A549 (cell line): Measurements from ENCODE around the gene TMEM61.

ENCODE experiments used
- ATOH8 ChIP-seq: fragments of 250-450 bp; sonication (Bioruptor Pico); IDR thresholded peaks from 2 replicates; pipeline ENCODE4 v1.5.0; 2020; ENCODE audit warnings: low read depth, mild to moderate bottlenecking, moderate library complexity
- CEBPB ChIP-seq, 2 experiments: fragments of >200 bp in 1 of 2; sonication (Bioruptor Twin) in 1 of 2; formaldehyde crosslinking in 1 of 2; IDR thresholded peaks; 2 replicates each; pipeline ENCODE4 v1.6.1; 2012 to 2016
- CHD2 ChIP-seq: fragments of 150-350 bp; IDR thresholded peaks from 2 replicates; pipeline ENCODE4 v1.6.1; 2014; ENCODE audit warnings: low read length; ENCODE audit not compliant: partially characterized antibody
- CTCF ChIP-seq: fragments of >200 bp; sonication (Bioruptor Twin); formaldehyde crosslinking; IDR thresholded peaks from 3 replicates; pipeline ENCODE4 v1.5.1; 2016
- EP300 ChIP-seq, 2 experiments: fragments of >200 bp; sonication (Bioruptor Twin); formaldehyde crosslinking; IDR thresholded peaks; 2 replicates in 1 of 2; 3 replicates in 1 of 2; pipeline ENCODE4 v1.6.1; 2016 to 2017
- KDM1A ChIP-seq: fragments of 200-600 bp; sonication (generic); IDR thresholded peaks from 2 replicates; pipeline ENCODE4 v1.6.1; 2016; ENCODE audit warnings: low read depth, mild to moderate bottlenecking
- MYC ChIP-seq: IDR thresholded peaks from 2 replicates; pipeline ENCODE4 v1.6.1; 2012; ENCODE audit warnings: mild to moderate bottlenecking, inconsistent platforms, low read length, improper control_type of control experiment, borderline replicate concordance
- PBX3 ChIP-seq: IDR thresholded peaks from 2 replicates; pipeline ENCODE4 v1.6.1; 2012
- POLR2A ChIP-seq: IDR thresholded peaks from 2 replicates; pipeline ENCODE4 v1.6.1; 2012; ENCODE audit warnings: mild to moderate bottlenecking, low read length
- POLR2AphosphoS2 ChIP-seq: conservative IDR thresholded peaks from 2 replicates; pipeline ENCODE4 v1.6.1; 2012; ENCODE audit warnings: low read length, improper control_type of control experiment, inconsistent platforms
- REST ChIP-seq: fragments of 200-600 bp; sonication (generic); IDR thresholded peaks from 2 replicates; pipeline ENCODE4 v1.6.1; 2016; ENCODE audit warnings: antibody characterized with exemption, mild to moderate bottlenecking, moderate library complexity
- ZFP36 ChIP-seq: fragments of 450-650 bp; IDR thresholded peaks from 2 replicates; pipeline ENCODE4 v1.6.1; 2014; ENCODE audit warnings: borderline replicate concordance; ENCODE audit not compliant: partially characterized antibody
- ZNF302 ChIP-seq: fragments of 250-450 bp; sonication (Bioruptor Pico); IDR thresholded peaks from 2 replicates; pipeline ENCODE4 v1.9.0; 2021; ENCODE audit warnings: inconsistent platforms, mild to moderate bottlenecking, moderate library complexity

GRCh38 chr1:54944610-54945392, 35.6 kb upstream of the TMEM61 start:
- TF ChIP-seq CEBPB (IDR thresholded peaks at IDR 0.05) (no peak), EP300 (IDR thresholded peaks at IDR 0.05) (no peak), REST (no peak), CTCF (peak; percentile 74), KDM1A (no peak), POLR2A (no peak), PBX3 (no peak), ZNF302 (CRISPR knock-in tag) (no peak), ZFP36 (no peak), CHD2 (no peak), ATOH8 (no peak), POLR2AphosphoS2 (no peak), MYC (no peak)
